ENCODE results near the gene MPDZ. TPM values are rescaled to one million over a fixed set of nuclear protein-coding genes. Genes with fewer than 3 reads are reported as not detected.

Gene MPDZ
- total RNA-seq, 1 donor from 2014 or later, result 38.7 TPM

DNA sequence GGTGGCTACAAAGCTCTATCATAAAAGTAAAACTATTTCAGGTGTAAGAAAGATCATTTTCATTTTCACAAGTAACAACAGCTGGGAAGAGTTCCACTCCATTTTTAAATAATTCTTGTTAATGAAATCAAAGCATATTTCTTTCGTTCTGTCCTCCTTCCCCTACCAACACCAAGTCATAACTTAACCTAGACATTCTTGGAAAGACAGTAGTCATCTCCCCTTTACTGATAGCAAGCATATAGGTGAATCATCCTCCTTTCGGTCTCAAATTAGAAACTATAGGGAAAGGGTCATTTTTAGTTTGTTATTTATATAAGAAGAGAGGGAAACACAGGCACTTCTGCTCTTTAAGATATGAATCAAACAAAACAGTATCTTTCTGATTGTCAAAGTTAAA lies 38.2 kb downstream of the MPDZ start:
- DNase-seq, result no peak
- TF ChIP-seq, protein P1, sequence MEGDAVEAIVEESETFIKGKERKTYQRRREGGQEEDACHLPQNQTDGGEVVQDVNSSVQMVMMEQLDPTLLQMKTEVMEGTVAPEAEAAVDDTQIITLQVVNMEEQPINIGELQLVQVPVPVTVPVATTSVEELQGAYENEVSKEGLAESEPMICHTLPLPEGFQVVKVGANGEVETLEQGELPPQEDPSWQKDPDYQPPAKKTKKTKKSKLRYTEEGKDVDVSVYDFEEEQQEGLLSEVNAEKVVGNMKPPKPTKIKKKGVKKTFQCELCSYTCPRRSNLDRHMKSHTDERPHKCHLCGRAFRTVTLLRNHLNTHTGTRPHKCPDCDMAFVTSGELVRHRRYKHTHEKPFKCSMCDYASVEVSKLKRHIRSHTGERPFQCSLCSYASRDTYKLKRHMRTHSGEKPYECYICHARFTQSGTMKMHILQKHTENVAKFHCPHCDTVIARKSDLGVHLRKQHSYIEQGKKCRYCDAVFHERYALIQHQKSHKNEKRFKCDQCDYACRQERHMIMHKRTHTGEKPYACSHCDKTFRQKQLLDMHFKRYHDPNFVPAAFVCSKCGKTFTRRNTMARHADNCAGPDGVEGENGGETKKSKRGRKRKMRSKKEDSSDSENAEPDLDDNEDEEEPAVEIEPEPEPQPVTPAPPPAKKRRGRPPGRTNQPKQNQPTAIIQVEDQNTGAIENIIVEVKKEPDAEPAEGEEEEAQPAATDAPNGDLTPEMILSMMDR (IDR thresholded peaks at IDR 0.05; ENCODE audit: partially characterized antibody, unreplicated experiment), result no peak
- no peaks in the 10 kb centered on the region for H3K9me3 Mint-ChIP-seq (ENCODE audit: unreplicated experiment)
- no peaks in the 10 kb centered on the region for H3K4me1 Mint-ChIP-seq (ENCODE audit: low read depth, unreplicated experiment)
- H3K27me3 Mint-ChIP-seq (ENCODE audit: unreplicated experiment), result peaks cover 3% of the 10 kb centered on the region
- no peak overlapping the region for H3K27ac Mint-ChIP-seq (ENCODE audit: unreplicated experiment)
- H3K4me3 Mint-ChIP-seq (ENCODE audit: unreplicated experiment), result no peak overlapping the region
- no peaks in the 10 kb centered on the region for H3K36me3 Mint-ChIP-seq (ENCODE audit: unreplicated experiment)

DNA sequence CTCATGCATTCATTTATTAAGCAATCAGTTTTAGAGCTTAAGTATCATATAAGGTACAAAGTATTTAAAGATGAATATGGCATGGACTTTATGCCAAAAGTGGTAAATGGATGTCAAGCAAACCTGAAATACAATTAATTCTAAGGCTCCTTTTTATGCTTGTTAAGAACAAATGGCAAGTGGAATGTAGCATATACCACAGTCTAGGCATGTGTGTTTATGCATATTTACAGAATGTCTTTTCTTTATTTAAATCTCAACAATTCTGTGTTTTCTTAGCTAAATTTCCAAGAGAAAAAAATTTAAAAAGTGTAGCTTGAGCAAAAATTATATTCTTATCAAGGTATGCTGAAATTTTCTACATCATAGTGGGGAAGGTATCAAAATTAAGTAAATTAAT lies 39.8 kb downstream of the MPDZ start:
- DNase-seq, result no peak
- TF ChIP-seq, protein P1 (IDR thresholded peaks at IDR 0.05; ENCODE audit: partially characterized antibody, unreplicated experiment), result no peak
- Mint-ChIP-seq H3K4me3 (ENCODE audit: unreplicated experiment) (no peak overlapping the region), H3K27ac (ENCODE audit: unreplicated experiment) (no peak overlapping the region), H3K36me3 (ENCODE audit: unreplicated experiment) (no peaks in the 10 kb centered on the region), H3K9me3 (ENCODE audit: unreplicated experiment) (no peaks in the 10 kb centered on the region), H3K4me1 (ENCODE audit: low read depth, unreplicated experiment) (peaks cover 5% of the 10 kb centered on the region), H3K27me3 (ENCODE audit: unreplicated experiment) (peaks cover 3% of the 10 kb centered on the region)

DNA sequence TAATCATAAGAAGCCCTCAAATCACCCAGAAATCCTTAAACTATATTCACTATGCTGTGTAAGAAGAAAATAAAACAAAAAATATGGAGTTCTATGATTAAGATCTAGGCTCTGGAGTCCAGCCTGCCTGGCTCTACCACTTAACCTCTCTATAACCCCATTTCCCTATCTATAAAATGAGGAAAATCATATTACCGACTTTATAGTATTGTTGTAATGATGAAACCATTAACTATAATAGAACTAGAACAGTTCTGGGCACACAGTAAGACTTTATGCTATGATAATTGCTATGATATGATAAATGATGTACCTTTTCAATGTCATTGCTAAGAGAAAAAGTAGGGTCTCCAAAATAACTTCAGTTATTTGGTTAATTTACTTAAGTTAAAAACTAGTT lies 40.3 kb downstream of the MPDZ start:
- H3K9me3 Mint-ChIP-seq (ENCODE audit: unreplicated experiment), result no peaks in the 10 kb centered on the region
- peaks cover 3% of the 10 kb centered on the region for H3K27me3 Mint-ChIP-seq (ENCODE audit: unreplicated experiment)
- H3K4me3 Mint-ChIP-seq (ENCODE audit: unreplicated experiment), result no peak overlapping the region
- TF ChIP-seq, protein P1 (IDR thresholded peaks at IDR 0.05; ENCODE audit: partially characterized antibody, unreplicated experiment), result no peak
- H3K4me1 Mint-ChIP-seq (ENCODE audit: low read depth, unreplicated experiment), result peaks cover 5% of the 10 kb centered on the region
- no peaks in the 10 kb centered on the region for H3K36me3 Mint-ChIP-seq (ENCODE audit: unreplicated experiment)
- no peak for DNase-seq
- no peak overlapping the region for H3K27ac Mint-ChIP-seq (ENCODE audit: unreplicated experiment)

DNA sequence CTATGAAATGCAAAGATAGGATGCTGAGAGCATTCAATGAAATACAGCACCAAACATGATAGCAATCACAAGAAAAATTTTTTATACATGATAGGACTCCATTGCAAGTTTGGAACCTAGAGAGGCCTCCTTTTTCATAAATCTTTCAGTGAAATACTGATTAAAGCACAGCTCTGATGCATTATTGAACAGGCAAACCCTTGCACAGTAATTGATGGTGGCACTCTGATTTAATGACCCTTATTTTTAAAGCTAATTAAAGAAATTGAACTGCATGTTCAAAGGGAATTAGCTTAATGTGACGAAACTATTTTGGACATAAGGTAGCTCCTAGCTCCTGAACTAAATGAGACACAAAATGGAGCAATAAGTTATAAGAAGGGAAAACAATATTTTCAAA lies 44.6 kb downstream of the MPDZ start:
- H3K4me1 Mint-ChIP-seq (ENCODE audit: low read depth, unreplicated experiment), result peaks cover 5% of the 10 kb centered on the region
- no peak for DNase-seq
- TF ChIP-seq, protein P1 (IDR thresholded peaks at IDR 0.05; ENCODE audit: partially characterized antibody, unreplicated experiment), result no peak
- H3K27me3 Mint-ChIP-seq (ENCODE audit: unreplicated experiment), result peaks cover 3% of the 10 kb centered on the region
- H3K9me3 Mint-ChIP-seq (ENCODE audit: unreplicated experiment), result peaks cover 2% of the 10 kb centered on the region
- no peak overlapping the region for H3K4me3 Mint-ChIP-seq (ENCODE audit: unreplicated experiment)
- no peak overlapping the region for H3K27ac Mint-ChIP-seq (ENCODE audit: unreplicated experiment)
- H3K36me3 Mint-ChIP-seq (ENCODE audit: unreplicated experiment), result no peaks in the 10 kb centered on the region

DNA sequence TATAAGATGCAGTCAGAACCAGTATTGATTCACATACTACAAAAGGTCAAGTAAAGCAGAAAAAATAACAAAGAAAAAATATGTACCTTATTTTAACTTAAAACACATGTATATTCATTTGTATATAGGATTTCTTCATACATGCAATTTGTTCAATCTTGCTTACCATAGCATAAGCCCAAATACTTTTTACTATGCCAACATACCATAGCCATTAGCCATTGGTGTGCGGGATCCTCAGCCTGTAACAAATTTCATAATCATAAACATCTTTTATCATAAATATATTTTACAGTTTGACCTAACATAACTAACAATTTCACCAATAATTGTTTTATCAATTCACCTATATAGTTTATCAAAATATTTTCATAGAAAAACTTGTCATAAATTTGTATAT lies 51.1 kb downstream of the MPDZ start:
- peaks cover 3% of the 10 kb centered on the region for H3K4me1 Mint-ChIP-seq (ENCODE audit: low read depth, unreplicated experiment)
- TF ChIP-seq, protein P1 (IDR thresholded peaks at IDR 0.05; ENCODE audit: partially characterized antibody, unreplicated experiment), result no peak
- H3K4me3 Mint-ChIP-seq (ENCODE audit: unreplicated experiment), result no peak overlapping the region
- no peaks in the 10 kb centered on the region for H3K36me3 Mint-ChIP-seq (ENCODE audit: unreplicated experiment)
- H3K27me3 Mint-ChIP-seq (ENCODE audit: unreplicated experiment), result peaks cover 2% of the 10 kb centered on the region
- H3K27ac Mint-ChIP-seq (ENCODE audit: unreplicated experiment), result no peak overlapping the region
- DNase-seq, result no peak
- H3K9me3 Mint-ChIP-seq (ENCODE audit: unreplicated experiment), result peaks cover 4% of the 10 kb centered on the region

Data from glutamatergic neuron (in vitro differentiated cells).